Uterus (tissue), 4 donors: ENCODE data around the gene TOR4A. TPM values are rescaled to one million over a fixed set of nuclear protein-coding genes. Genes with fewer than 3 reads are reported as not detected.

Source experiments
- DNase-seq, 2 donors: peaks; one replicate each; pipeline ENCODE4 v3.0.0-alpha.2; 2019 to 2020
- H3K27ac ChIP-seq, 2 donors: fragments of 200-600 bp; sonication (generic); 1 replicate in 1 of 2; 2 replicates in 1 of 2; pipeline ENCODE4 v1.5.1; 2016 to 2018
- H3K27me3 ChIP-seq, 2 donors: fragments of 200-600 bp; sonication (generic); one replicate each; pipeline ENCODE4 v1.5.1; 2018 to 2019; ENCODE audit warnings: control low read depth in 1 of 2
- H3K36me3 ChIP-seq, 2 donors: fragments of 200-600 bp; sonication (generic); one replicate each; pipeline ENCODE4 v1.5.1; 2019; ENCODE audit warnings: control low read depth in 1 of 2
- H3K4me1 ChIP-seq, 2 donors: fragments of 200-600 bp; sonication (generic); one replicate each; pipeline ENCODE4 v1.5.1; 2018 to 2019; ENCODE audit warnings: control low read depth in 1 of 2
- H3K4me3 ChIP-seq, 2 donors: fragments of 200-600 bp; sonication (generic); 1 replicate in 1 of 2; 2 replicates in 1 of 2; pipeline ENCODE4 v1.5.1; 2018 to 2019; ENCODE audit warnings: mild to moderate bottlenecking in 1 of 2
- H3K9me3 ChIP-seq, 2 donors: fragments of 200-600 bp; sonication (generic); one replicate each; pipeline ENCODE4 v1.5.1; 2019; ENCODE audit warnings: control low read depth in 1 of 2
- POLR2A ChIP-seq, 2 donors: fragments of 450-650 bp; IDR thresholded peaks; one replicate each; pipeline ENCODE4 v1.6.1; 2016; ENCODE audit warnings: antibody characterized with exemption in 2 of 2, mild to moderate bottlenecking in 1 of 2, moderate library complexity in 1 of 2
- intact Hi-C: fragments of 100-400 bp; cut with DNase I; formaldehyde crosslinking; loops from one replicate; pipeline ENCODE4 v1.15.1; 2023; ENCODE audit warnings: low total_unique reads
- total RNA-seq, 4 donors: library from RNA; depleted of rRNA in 3 of 4; stranded (reverse); fragments of >200 nt in 3 of 4; gene quantifications; one replicate each; pipeline versions ENCODE4 v1.1.0 to v1.2.4, GENCODE V29; 2014 to 2023
- TF ChIP-seq, protein P1 (sequence below), 4 experiments: fragments of 200-600 bp in 2 of 4; fragments of 450-650 bp in 2 of 4; sonication (generic) in 2 of 4; IDR thresholded peaks; one replicate each; pipeline ENCODE4 v1.5.1; 2016 to 2019; ENCODE audit warnings: antibody characterized with exemption in 4 of 4, mild to moderate bottlenecking in 2 of 4, moderate library complexity in 1 of 4
- donor health status: DM: yes; HTN: yes; CAD: no.

TOR4A gene
- total RNA-seq, 4 donors from 2014 or later: 2.6 to 12.7 (median 11.5) TPM

DNA sequence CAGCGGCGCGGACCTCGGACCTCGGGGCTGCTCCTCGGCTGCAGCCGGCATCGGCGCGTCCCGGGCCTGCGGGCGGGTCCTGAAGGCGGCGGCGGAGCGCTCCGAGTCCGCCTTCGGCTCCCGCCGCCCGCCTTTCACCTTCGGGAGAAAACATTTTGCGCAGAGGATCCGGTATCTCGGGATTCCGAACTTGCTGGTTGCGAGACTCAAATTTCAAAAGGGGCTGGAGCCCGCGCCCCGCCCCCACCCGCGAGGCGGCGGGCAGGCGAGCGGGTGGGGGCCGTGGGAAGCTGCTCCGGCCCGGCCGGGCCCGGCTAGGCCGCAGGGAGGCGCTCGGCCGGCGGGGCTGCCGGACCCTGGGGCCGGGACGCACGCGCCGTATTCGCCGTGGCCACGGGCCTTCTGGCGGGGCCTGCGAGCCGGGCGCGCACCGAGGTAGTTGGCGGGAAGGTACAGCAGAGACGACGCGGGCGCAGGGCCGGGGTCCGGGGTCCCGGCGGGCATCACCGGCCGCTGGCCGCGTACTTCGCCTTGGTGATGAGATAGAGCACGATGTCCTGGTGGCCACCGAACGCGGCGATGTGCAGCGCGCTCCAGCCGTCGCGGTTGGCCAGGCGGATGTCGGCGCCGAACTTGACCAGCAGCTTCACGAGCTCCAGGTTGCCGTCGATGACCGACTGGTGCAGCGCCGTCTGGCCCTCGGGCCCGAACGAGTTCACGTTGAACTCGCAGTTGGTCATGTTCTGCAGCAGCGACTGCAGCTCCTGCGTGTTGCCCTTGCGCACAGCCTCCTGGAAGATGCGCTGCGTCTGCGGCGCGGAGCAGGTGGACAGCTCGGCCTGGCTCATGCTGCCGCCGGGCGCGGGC lies 23.8 kb downstream of the TOR4A start:
- DNase-seq: no peak
- Histone ChIP-seq H3K4me1 (peaks cover 0 to 25% of the 10 kb centered on the region in 2 donors), H3K27ac (peak overlapping the region; percentile 63 to 77), H3K4me3 (peak overlapping the region; percentile 26 to 41), H3K9me3 (no peaks in the 10 kb centered on the region), H3K27me3 (peaks cover 27 to 37% of the 10 kb centered on the region in 2 donors), H3K36me3 (no peaks in the 10 kb centered on the region)
- intact Hi-C loops: loop anchor here (10.0 kb wide), 1 partner anchor 113 kb away; no protein-coding TSS in a partner anchor
- TF ChIP-seq, protein P1, sequence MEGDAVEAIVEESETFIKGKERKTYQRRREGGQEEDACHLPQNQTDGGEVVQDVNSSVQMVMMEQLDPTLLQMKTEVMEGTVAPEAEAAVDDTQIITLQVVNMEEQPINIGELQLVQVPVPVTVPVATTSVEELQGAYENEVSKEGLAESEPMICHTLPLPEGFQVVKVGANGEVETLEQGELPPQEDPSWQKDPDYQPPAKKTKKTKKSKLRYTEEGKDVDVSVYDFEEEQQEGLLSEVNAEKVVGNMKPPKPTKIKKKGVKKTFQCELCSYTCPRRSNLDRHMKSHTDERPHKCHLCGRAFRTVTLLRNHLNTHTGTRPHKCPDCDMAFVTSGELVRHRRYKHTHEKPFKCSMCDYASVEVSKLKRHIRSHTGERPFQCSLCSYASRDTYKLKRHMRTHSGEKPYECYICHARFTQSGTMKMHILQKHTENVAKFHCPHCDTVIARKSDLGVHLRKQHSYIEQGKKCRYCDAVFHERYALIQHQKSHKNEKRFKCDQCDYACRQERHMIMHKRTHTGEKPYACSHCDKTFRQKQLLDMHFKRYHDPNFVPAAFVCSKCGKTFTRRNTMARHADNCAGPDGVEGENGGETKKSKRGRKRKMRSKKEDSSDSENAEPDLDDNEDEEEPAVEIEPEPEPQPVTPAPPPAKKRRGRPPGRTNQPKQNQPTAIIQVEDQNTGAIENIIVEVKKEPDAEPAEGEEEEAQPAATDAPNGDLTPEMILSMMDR (IDR thresholded peaks at IDR 0.05): peak in 2 of 4 experiments; percentile 22 to 27
- TF ChIP-seq POLR2A (IDR thresholded peaks at IDR 0.05): no peak

DNA sequence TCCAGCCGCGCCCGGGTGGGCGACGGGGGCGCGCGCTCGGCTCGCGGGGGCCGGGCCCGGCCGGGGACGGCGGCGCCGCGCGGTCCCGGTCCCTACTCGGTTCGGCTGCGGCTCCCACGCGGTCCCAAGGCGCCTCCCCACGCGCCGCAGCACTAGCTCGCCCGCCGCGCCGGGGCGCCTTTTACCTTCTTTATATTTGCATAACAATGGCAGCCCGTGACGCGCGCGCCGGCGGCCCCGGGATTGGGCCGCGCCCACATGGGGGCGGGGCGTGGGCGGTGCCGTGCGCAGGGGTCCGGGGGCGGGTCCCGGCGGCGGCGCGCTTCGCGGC lies 24.6 kb downstream of the TOR4A start, which contains the start of gene NRARP:
Gene NRARP (minus strand): TSS at position 154 of the 331 bp plus-strand sequence. CDS start 343 bp downstream, outside the sequence.
- Histone ChIP-seq H3K9me3 (no peaks in the 10 kb centered on the region), H3K27me3 (peaks cover 23 to 32% of the 10 kb centered on the region in 2 donors), H3K27ac (peak within 1 kb of the TSS; percentile 77 to 78), H3K4me3 (peak within 1 kb of the TSS; percentile 26 to 41), H3K4me1 (peaks cover 0 to 32% of the 10 kb centered on the region in 2 donors), H3K36me3 (no peaks in the 10 kb centered on the region)
- peak; percentile 77 to 79 for DNase-seq
- TF ChIP-seq, protein P1 (IDR thresholded peaks at IDR 0.05): peak in 1 of 4 experiments; percentile 38
- TF ChIP-seq POLR2A (IDR thresholded peaks at IDR 0.05): peak; percentile 59 to 90
- intact Hi-C loops: loop anchor here (10.0 kb wide), 1 partner anchor 113 kb away; no protein-coding TSS in a partner anchor

DNA sequence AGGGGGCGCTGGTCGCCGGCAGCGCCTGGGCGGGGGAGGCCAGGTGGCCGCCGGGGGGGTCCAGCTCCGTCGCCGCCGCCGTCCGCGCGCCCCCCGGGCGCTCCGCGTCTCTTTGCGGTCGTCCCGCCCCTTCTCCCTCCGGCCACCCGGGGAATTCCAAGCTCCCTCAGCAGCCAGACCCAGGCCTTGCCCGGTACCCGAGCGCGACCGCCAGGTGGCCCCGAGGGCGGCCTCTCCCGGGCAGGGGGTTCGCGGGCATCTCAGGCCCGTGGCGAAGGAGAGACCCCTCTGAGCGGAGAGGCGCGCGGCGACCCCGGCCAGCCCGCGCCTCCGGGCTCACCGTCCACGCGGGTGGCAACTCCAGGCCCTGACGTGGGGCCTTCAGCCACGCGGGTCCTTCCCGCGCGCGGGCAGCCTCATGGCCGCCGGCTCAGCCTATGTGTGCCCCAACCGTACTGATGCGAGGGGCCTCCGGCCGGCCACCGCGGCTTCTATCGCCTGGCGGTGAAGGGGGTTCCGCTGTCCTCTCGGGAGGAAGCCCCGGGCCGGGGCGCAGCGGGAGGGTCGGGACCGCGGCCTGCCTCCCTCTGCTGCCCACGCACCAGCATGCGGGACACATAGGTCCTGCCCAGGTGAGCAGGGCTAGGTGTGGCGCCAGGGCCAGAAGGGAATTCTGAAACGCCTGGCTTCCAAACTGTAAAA lies 25.1 kb downstream of the TOR4A start:
- H3K27me3 ChIP-seq: peaks cover 23 to 27% of the 10 kb centered on the region in 2 donors
- H3K9me3 ChIP-seq: no peaks in the 10 kb centered on the region
- peak in 1 of 2 donors; percentile 6 for TF ChIP-seq POLR2A (IDR thresholded peaks at IDR 0.05)
- TF ChIP-seq, protein P1 (IDR thresholded peaks at IDR 0.05): peak in 2 of 4 experiments; percentile 37 to 44
- DNase-seq: no peak
- H3K36me3 ChIP-seq: no peaks in the 10 kb centered on the region
- H3K4me1 ChIP-seq: peaks cover 0 to 37% of the 10 kb centered on the region in 2 donors
- intact Hi-C loops: loop anchor here (10.0 kb wide), 1 partner anchor 112 kb away; no protein-coding TSS in a partner anchor
- peak overlapping the region in 1 of 2 donors; percentile 37 for H3K4me3 ChIP-seq
- H3K27ac ChIP-seq: peak overlapping the region; percentile 74 to 78

DNA sequence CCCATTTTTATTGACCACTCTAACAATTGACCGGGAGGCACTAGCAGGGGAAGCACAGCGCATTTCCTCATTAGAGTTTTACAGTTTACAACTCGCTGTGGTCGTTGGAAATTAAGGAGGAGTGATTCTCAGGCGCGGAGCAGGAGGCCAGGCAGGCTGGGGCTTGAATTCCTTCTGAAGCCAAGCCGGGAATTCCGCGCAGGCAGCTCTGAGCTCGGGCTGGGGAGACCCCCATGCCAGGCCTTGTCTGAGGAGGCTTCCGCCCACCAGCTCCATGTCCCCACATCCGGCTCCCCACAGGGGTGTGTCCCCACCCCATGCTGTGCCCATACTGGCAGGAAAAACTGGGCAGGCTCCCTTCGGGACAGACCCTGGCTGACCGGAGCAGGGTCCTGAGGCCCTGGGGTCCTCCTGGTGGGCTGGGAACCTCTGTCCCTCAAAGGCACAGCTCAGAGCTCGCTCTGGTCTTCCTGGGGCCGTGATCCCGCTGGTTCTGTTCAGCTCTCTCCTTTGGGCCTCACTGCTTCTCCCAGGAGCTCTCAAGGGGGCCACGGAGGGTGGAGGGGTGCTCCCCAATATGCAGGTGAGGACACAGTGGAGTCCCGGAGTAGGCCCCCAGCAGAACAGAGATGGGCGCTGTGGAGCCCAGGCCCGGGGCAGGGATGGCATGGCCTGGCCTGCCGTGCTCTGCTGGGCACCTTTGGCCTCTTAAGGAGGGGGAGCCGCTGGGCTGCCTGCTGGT lies 25.8 kb downstream of the TOR4A start:
- DNase-seq: no peak
- Histone ChIP-seq H3K9me3 (no peaks in the 10 kb centered on the region), H3K27ac (peak overlapping the region; percentile 74 to 78), H3K27me3 (peaks cover 22 to 23% of the 10 kb centered on the region in 2 donors), H3K4me3 (no peak overlapping the region), H3K4me1 (peaks cover 0 to 38% of the 10 kb centered on the region in 2 donors), H3K36me3 (no peaks in the 10 kb centered on the region)
- TF ChIP-seq, protein P1 (IDR thresholded peaks at IDR 0.05): no peak
- TF ChIP-seq POLR2A (IDR thresholded peaks at IDR 0.05): no peak
- intact Hi-C loops: loop anchor here (10.0 kb wide), 1 partner anchor 111 kb away; no protein-coding TSS in a partner anchor
